Body of pancreas (tissue), 4 donors: ENCODE results near the gene EEFSEC.

Source experiments
- CTCF ChIP-seq, 7 experiments: fragments of 450-650 bp in 4 of 7; fragments of 200-600 bp in 3 of 7; sonication (generic) in 3 of 7; IDR thresholded peaks; one replicate each; pipeline ENCODE4 v1.5.1; 2016 to 2019; ENCODE audit warnings: antibody characterized with exemption in 7 of 7
- POLR2A ChIP-seq, 3 donors: fragments of 450-650 bp; IDR thresholded peaks; one replicate each; pipeline ENCODE4 v1.6.1; 2016; ENCODE audit warnings: antibody characterized with exemption in 3 of 3, mild to moderate bottlenecking in 2 of 3

GRCh38 chr3:128415773-128416577 lies 262.7 kb downstream of the EEFSEC start:
- TF ChIP-seq POLR2A (IDR thresholded peaks at IDR 0.05) (no peak), CTCF (IDR thresholded peaks at IDR 0.05) (no peak)
